Peyer's patch (tissue), 4 donors: ENCODE measurements around the gene C9orf153.

Experiments used
- POLR2A ChIP-seq, 2 donors: fragments of 450-650 bp; IDR thresholded peaks; one replicate each; pipeline ENCODE4 v1.5.1; 2017; ENCODE audit warnings: antibody characterized with exemption in 2 of 2, mild to moderate bottlenecking in 2 of 2, moderate library complexity in 2 of 2
- TF ChIP-seq, protein P1 (sequence below), 6 experiments: fragments of 450-650 bp in 4 of 6; fragments of 200-600 bp in 2 of 6; sonication (generic) in 1 of 6; IDR thresholded peaks; one replicate each; pipeline ENCODE4 v1.5.1; 2017 to 2019; ENCODE audit warnings: antibody characterized with exemption in 6 of 6, mild to moderate bottlenecking in 3 of 6, moderate library complexity in 1 of 6

DNA sequence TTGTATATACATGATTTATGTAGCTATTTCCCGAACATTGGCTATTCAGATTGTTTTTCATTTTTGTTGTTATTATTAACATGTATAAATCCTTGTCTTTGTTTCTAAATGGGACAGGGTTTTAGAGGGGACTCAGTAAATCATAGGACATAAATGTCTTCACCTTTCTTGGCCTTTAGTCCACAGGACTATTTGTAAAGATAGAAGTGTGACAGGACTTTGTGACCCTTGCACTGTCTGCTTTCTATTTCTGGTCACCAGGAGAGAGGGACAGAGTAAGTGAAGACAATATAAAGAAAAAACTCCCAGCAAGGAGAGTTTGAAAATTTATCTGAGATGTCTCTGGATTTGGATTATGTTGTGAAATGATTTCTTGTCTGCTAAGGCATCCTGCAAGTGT, 81.5 kb downstream of the C9orf153 start:
- TF ChIP-seq, protein P1, sequence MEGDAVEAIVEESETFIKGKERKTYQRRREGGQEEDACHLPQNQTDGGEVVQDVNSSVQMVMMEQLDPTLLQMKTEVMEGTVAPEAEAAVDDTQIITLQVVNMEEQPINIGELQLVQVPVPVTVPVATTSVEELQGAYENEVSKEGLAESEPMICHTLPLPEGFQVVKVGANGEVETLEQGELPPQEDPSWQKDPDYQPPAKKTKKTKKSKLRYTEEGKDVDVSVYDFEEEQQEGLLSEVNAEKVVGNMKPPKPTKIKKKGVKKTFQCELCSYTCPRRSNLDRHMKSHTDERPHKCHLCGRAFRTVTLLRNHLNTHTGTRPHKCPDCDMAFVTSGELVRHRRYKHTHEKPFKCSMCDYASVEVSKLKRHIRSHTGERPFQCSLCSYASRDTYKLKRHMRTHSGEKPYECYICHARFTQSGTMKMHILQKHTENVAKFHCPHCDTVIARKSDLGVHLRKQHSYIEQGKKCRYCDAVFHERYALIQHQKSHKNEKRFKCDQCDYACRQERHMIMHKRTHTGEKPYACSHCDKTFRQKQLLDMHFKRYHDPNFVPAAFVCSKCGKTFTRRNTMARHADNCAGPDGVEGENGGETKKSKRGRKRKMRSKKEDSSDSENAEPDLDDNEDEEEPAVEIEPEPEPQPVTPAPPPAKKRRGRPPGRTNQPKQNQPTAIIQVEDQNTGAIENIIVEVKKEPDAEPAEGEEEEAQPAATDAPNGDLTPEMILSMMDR (IDR thresholded peaks at IDR 0.05): no peak
- no peak for TF ChIP-seq POLR2A (IDR thresholded peaks at IDR 0.05)
